GM19099 (cell line): ENCODE results near the gene FYB1.

ENCODE experiments used
- POLR2A ChIP-seq: IDR thresholded peaks from 3 replicates; pipeline ENCODE4 v1.6.1; 2011; ENCODE audit warnings: low read depth; ENCODE audit not compliant: insufficient read length; ENCODE audit errors: extremely low read depth

FYB1 gene

GRCh38 chr5:39058178-39058921 is 161.0 kb downstream of the FYB1 start:
- TF ChIP-seq POLR2A = no peak

GRCh38 chr5:39057734-39058133 is 161.6 kb downstream of the FYB1 start:
- TF ChIP-seq POLR2A = no peak

- no peak for TF ChIP-seq POLR2A
Measured at GRCh38 chr5:39055768-39056398, 163.5 kb downstream of the FYB1 start.
